HG03196 (cell line): Measurements from ENCODE around the gene KIF5B.

Experiments
- ATAC-seq: cut with Tn5 transposase; IDR thresholded peaks from one replicate; pipeline ENCODE4 v1.9.1; 2021; ENCODE audit not compliant: unreplicated experiment

Gene KIF5B

DNA sequence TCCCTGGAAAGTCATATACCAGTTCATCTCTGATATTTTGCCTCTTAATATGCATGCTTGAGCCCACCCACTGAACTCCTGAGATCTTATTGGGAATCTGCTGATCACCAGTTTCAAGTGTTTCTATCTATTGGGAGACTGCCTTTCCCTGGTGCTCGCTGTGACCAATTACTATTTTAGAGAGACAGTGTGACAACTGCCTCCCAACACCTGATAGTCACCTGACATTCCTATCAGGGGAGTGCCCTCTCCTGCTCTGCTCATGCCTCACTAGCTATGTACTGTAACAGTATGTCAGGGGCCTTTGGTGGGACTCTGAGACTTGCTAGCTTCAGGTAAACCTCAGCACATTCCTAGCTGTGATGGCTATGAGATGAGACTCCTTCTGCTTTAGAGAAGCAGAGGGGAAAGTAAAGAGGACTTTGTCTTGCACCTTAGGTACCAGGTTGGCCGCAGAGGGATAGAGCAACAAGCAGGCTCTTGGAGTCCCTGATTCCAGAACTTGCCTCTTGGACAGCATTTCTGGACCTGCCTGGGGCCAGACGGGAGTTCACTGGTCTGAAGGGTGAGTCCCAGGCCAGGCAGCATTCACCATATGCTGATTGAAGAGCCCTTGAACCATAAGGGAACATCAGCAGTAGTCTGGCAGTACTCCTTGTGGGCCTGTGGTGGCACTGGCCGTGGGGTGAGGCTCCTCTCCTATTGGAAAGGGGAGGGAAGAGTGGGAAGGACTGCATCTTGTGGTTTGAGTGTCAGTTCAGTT, 93.2 kb downstream of the KIF5B start:
- ATAC-seq, result no peak

DNA sequence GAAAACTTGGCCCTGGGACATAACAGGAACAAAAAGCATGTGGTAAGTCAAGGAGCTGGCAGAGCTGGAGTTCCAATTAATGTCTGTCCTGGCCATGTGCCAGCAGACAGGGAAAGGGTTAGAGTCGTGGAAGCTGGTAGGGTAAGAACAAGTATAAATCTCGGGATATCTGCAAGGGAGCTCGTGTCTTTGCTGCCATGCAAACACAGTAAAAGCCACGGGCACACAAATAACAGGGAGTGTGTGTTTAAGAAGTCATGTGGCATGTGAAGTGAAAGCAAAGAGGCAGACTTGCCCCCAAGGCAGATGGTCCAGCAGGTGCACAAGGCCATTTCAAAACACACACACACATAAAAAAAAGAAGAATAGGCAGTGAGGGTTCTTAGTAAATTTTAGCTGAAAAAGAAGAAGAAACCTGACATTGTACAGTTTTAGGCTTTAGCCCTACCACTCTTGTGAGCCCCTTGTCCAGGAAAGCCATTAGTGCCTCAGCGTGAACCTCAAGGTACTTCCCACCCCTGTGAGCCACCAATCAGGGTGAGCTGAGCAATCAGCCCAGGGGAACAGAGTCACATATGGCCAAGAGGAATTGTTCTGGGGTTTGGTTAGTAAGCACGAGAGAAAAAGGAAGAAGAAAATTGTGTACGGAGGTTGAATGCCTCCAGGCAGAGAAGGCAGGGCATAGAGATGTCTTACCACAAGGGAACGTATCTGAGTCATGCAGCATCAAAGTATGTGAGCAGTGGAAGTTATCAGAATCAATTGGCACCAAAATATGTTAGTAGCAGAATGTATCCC, 94.7 kb downstream of the KIF5B start:
- no peak for ATAC-seq

DNA sequence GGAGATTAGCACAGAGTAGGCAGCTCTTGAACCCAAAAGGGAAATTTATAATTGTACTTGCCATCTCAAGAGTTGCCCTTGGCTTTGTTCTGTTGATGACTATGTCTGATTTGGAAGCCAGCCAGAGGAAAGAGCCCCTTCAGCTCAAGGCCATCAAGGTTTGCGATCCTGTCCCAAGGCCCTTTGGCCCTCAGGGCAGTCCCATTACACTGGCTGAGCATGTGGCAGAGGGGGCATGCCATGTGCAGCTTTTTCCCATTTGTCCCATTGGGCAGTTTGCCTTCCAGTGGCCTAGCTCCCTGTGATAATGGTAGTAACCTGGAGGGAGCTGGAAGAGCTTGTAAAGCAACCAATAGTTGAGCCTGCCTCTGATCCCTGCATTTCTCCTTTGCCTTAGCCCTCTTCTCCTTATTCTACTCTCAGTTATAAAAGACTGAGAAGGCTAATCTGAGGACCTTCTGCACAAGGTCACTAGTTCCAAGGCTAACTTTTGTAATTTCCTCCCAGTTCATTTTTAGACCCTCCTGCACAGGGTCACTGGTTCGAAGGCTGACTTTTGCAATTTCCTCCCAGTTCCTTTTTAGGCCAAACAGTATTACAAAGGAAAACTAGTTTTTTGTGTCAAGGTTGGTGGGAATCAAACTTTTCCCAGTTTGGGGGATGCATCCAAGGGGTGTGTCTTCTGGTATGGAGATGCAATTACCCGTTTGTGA, 96.6 kb downstream of the KIF5B start:
- no peak for ATAC-seq
